ENCODE measurements around the gene ERBB4.

DNA sequence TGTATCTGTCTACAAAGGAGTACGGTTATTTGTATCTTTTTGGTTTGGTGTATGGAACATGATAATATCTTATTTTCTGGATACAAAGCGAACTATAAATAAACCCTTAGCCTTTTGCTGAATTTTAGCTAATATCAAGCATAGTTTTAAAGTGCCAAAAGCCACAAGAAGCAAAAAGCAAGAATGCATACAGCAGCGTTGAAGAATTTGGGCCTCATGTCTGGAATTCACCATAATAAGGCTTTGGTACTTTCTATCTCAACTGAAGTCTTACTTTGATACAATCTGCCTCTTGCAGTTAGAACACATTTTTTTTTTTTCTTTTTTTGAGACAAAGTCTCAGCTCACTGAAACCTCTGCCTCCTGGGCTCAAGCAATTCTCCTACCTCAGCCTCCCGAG is 151.5 kb downstream of the ERBB4 start:
- TF ChIP-seq, protein P1, sequence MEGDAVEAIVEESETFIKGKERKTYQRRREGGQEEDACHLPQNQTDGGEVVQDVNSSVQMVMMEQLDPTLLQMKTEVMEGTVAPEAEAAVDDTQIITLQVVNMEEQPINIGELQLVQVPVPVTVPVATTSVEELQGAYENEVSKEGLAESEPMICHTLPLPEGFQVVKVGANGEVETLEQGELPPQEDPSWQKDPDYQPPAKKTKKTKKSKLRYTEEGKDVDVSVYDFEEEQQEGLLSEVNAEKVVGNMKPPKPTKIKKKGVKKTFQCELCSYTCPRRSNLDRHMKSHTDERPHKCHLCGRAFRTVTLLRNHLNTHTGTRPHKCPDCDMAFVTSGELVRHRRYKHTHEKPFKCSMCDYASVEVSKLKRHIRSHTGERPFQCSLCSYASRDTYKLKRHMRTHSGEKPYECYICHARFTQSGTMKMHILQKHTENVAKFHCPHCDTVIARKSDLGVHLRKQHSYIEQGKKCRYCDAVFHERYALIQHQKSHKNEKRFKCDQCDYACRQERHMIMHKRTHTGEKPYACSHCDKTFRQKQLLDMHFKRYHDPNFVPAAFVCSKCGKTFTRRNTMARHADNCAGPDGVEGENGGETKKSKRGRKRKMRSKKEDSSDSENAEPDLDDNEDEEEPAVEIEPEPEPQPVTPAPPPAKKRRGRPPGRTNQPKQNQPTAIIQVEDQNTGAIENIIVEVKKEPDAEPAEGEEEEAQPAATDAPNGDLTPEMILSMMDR (IDR thresholded peaks at IDR 0.05) = no peak
- TF ChIP-seq POLR2A (IDR thresholded peaks at IDR 0.05) = no peak

All from breast epithelium (tissue), 3 donors.